SU-DHL-6 (cell line): ENCODE data around the gene IFT25.

Experiments
- H2AFZ ChIP-seq: fragments of 200-600 bp; sonication (generic); 2 replicates; pipeline ENCODE4 v1.6.1; 2014; ENCODE audit warnings: low read depth, mild to moderate bottlenecking, moderate library complexity, mixed read lengths, antibody characterized with exemption, low read length; ENCODE audit not compliant: severe bottlenecking
- H3F3A ChIP-seq: fragments of 200-600 bp; shearing (Covaris generic); 2 replicates; pipeline ENCODE4 v1.6.0; 2016; ENCODE audit warnings: antibody characterized with exemption, mild to moderate bottlenecking; ENCODE audit not compliant: insufficient read depth
- H3K27ac ChIP-seq: fragments of 200-600 bp; sonication (generic); 2 replicates; pipeline ENCODE4 v1.5.1; 2016; ENCODE audit warnings: low read depth, mild to moderate bottlenecking, low read length, moderate library complexity, mixed read lengths
- H3K27me3 ChIP-seq: fragments of 200-600 bp; sonication (generic), shearing (Covaris generic); 2 replicates; pipeline ENCODE4 v1.6.0; 2014; ENCODE audit warnings: mild to moderate bottlenecking, low read length
- H3K36me3 ChIP-seq: fragments of 200-600 bp; sonication (generic); 2 replicates; pipeline ENCODE4 v1.6.1; 2014; ENCODE audit warnings: mild to moderate bottlenecking, low read length, mixed read lengths
- H3K4me2 ChIP-seq: fragments of 300-600, 200-600 bp; shearing (Covaris generic), sonication (generic); 2 replicates; pipeline ENCODE4 v1.6.0; 2014; ENCODE audit warnings: low read length, low read depth, mild to moderate bottlenecking; ENCODE audit not compliant: poor library complexity, severe bottlenecking
- H3K4me3 ChIP-seq: fragments of 200-600 bp; sonication (generic); 2 replicates; pipeline ENCODE4 v1.5.1; 2014; ENCODE audit warnings: antibody characterized with exemption, low read length, mild to moderate bottlenecking, mixed read lengths; ENCODE audit not compliant: insufficient read depth, poor library complexity, severe bottlenecking
- H3K79me2 ChIP-seq: fragments of 200-600 bp; sonication (generic); 2 replicates; pipeline ENCODE4 v1.6.1; 2014; ENCODE audit warnings: mild to moderate bottlenecking, low read length, moderate library complexity; ENCODE audit not compliant: insufficient read depth
- H3K9ac ChIP-seq: fragments of 200-600 bp; sonication (generic); 2 replicates; pipeline ENCODE4 v1.7.0; 2014; ENCODE audit warnings: mild to moderate bottlenecking, low read length
- H3K9me2 ChIP-seq: fragments of 200-600 bp; sonication (generic); replicated peaks from 2 replicates; pipeline ENCODE4 v1.6.1; 2014; ENCODE audit warnings: low read length; ENCODE audit not compliant: insufficient read depth
- H3K9me3 ChIP-seq: fragments of 200-600 bp; sonication (generic); 2 replicates; pipeline ENCODE4 v1.6.1; 2014; ENCODE audit warnings: low read length, mixed read lengths; ENCODE audit not compliant: insufficient read depth
- H4K20me1 ChIP-seq: fragments of 200-600 bp; sonication (generic); 2 replicates; pipeline ENCODE4 v1.6.1; 2014; ENCODE audit warnings: low read depth, mild to moderate bottlenecking, antibody characterized with exemption, low read length, moderate library complexity, mixed read lengths
- EZH2phosphoT487 ChIP-seq: fragments of 200-600 bp; sonication (generic), shearing (Covaris generic); conservative IDR thresholded peaks from 2 replicates; pipeline ENCODE4 v1.6.1; 2018; ENCODE audit warnings: mild to moderate bottlenecking, antibody characterized with exemption, low read length, moderate library complexity, mixed read lengths
- TF ChIP-seq, protein P1 (sequence below): fragments of 200-600 bp; sonication (generic); IDR thresholded peaks from one replicate; pipeline ENCODE4 v1.5.1; 2017; ENCODE audit warnings: antibody characterized with exemption, mild to moderate bottlenecking, low read length, moderate library complexity; ENCODE audit not compliant: insufficient read depth, poor library complexity, severe bottlenecking

IFT25 gene

DNA sequence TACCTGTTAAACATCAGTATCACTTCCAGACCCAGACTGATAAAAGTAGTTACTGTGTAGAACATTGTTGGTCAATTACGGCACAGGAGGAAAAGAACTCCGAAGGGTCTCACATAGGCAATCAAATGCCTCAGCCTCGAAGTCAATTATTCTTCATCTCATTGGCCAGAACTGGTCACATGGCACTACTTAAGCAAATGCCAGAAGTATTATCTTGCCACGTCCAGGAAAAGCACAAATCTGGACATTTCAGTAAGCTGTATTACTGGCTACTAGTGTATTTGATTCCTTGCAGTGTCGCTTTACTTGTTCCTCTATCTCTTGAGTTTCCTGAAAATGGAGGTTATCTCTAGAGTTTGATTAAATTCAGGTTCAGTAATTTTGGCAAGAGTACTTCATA lies 27.2 kb downstream of the IFT25 start:
- no peak overlapping the region for H3K9ac ChIP-seq
- H3K36me3 ChIP-seq = peaks cover 9% of the 10 kb centered on the region; the same call in 1 of the 2 replicates
- H3K4me2 ChIP-seq = no peak overlapping the region
- H3K27me3 ChIP-seq = no peaks in the 10 kb centered on the region
- no peaks in the 10 kb centered on the region for H4K20me1 ChIP-seq
- H3K79me2 ChIP-seq = no peaks in the 10 kb centered on the region
- H3K4me3 ChIP-seq = no peak overlapping the region
- no peaks in the 10 kb centered on the region for H3K9me2 ChIP-seq
- TF ChIP-seq EZH2phosphoT487 = no peak
- TF ChIP-seq, protein P1, sequence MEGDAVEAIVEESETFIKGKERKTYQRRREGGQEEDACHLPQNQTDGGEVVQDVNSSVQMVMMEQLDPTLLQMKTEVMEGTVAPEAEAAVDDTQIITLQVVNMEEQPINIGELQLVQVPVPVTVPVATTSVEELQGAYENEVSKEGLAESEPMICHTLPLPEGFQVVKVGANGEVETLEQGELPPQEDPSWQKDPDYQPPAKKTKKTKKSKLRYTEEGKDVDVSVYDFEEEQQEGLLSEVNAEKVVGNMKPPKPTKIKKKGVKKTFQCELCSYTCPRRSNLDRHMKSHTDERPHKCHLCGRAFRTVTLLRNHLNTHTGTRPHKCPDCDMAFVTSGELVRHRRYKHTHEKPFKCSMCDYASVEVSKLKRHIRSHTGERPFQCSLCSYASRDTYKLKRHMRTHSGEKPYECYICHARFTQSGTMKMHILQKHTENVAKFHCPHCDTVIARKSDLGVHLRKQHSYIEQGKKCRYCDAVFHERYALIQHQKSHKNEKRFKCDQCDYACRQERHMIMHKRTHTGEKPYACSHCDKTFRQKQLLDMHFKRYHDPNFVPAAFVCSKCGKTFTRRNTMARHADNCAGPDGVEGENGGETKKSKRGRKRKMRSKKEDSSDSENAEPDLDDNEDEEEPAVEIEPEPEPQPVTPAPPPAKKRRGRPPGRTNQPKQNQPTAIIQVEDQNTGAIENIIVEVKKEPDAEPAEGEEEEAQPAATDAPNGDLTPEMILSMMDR = no peak
- no peak overlapping the region for H3K27ac ChIP-seq
- H3K9me3 ChIP-seq = no peaks in the 10 kb centered on the region
- H2AFZ ChIP-seq = no peak overlapping the region
- H3F3A ChIP-seq = 0 out of 2 replicates have a peak, but pooled peaks cover 3% of the 10 kb centered on the region

DNA sequence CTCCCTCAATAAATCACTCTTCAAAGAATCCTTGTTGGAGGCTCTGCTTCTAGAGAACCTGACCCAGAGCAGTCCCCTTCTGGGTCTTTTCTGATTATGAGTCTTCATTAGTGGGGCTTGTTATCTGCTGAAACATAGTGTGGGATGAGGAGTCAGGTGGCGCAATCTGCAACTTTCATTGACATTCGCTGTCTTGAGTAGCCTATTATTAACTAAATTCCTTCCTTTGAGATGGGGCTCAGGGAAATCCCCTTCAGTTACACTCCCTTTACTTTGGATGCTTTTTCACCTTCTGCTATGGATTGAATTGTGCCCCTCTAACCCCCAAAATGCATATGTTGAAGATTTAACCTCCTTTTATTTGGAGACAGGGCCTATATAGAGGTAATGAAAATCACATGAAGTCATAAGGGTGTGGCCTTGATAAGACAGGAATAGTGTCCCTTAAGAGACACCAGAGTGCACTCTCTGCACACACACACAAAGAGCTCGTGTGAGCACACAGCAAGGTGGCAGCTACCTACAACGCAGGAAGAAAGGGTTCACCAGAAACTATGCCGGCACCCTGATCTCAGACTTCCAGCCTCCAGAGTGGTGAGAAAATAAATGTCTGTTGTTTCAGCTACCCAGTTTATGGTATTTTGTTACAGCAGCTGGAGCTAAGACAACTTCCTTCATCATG lies 32.0 kb downstream of the IFT25 start:
- no peak overlapping the region for H3K27ac ChIP-seq
- no peaks in the 10 kb centered on the region for H3K27me3 ChIP-seq
- H4K20me1 ChIP-seq = no peaks in the 10 kb centered on the region
- no peaks in the 10 kb centered on the region for H3K36me3 ChIP-seq
- no peaks in the 10 kb centered on the region for H3K9me2 ChIP-seq
- H3K79me2 ChIP-seq = no peaks in the 10 kb centered on the region
- H3K4me2 ChIP-seq = no peak overlapping the region
- H3K4me3 ChIP-seq = no peak overlapping the region
- no peak overlapping the region for H2AFZ ChIP-seq
- no peaks in the 10 kb centered on the region for H3K9me3 ChIP-seq
- 0 out of 2 replicates have a peak, but pooled peaks cover 2% of the 10 kb centered on the region for H3F3A ChIP-seq
- TF ChIP-seq EZH2phosphoT487 = no peak
- TF ChIP-seq, protein P1 = no peak
- H3K9ac ChIP-seq = no peak overlapping the region

DNA sequence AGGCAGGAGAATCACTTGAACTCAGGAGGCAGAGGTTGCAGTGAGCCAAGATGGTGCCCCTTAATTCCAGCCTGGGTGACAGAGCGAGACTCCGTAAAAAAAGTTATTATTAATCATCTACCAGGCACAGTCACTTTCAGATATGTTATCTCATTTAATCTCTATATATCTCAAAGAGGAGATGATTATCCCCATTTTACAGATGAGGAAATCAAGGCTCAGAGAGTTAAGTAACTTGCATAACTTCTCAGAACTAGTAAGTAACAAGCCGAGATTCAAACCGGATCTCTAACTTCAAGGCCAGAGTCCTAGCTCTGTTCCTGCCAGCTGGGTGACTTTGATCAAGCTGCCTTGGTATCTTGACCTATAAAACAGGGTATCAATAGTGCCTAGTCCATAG lies 34.1 kb downstream of the IFT25 start:
- Histone ChIP-seq H3K4me3 (no peak overlapping the region), H3K4me2 (no peak overlapping the region), H3K9me3 (no peaks in the 10 kb centered on the region), H3K36me3 (no peaks in the 10 kb centered on the region), H3K9me2 (no peaks in the 10 kb centered on the region), H3K9ac (no peak overlapping the region), H3F3A (no peaks in the 10 kb centered on the region), H4K20me1 (no peaks in the 10 kb centered on the region), H3K27ac (no peak overlapping the region), H2AFZ (no peak overlapping the region), H3K79me2 (no peaks in the 10 kb centered on the region), H3K27me3 (no peaks in the 10 kb centered on the region)
- no peak for TF ChIP-seq EZH2phosphoT487
- TF ChIP-seq, protein P1 = no peak
